NCI-H1436 treated with DMSO at 0.1 percent for 48 hours (cell line): ENCODE data around the gene GP5.

ENCODE experiments used
- DNase-seq: peaks from one replicate; lab custom pipeline; 2025; lab: John Stamatoyannopoulos, UW

The GP5 gene

DNA sequence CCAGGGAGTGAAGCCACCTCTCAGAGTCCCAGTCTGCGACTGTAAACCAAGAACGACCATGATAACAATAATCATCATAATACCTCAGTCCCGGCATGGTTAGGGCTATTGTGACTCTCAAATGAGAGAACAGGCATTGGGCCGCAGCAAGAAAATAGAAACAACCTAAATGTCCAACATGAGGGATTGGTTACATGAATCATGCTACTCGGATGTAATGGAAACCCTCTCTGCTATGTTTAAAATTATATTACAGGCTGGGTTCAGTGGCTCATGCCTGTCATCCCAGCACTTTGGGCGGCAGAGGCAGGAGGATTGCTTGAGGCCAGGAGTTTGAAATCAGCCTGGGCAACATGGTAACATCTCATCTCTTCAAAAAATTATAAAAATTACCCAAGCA, 50.7 kb downstream of the GP5 start:
- DNase-seq, result no peak

DNA sequence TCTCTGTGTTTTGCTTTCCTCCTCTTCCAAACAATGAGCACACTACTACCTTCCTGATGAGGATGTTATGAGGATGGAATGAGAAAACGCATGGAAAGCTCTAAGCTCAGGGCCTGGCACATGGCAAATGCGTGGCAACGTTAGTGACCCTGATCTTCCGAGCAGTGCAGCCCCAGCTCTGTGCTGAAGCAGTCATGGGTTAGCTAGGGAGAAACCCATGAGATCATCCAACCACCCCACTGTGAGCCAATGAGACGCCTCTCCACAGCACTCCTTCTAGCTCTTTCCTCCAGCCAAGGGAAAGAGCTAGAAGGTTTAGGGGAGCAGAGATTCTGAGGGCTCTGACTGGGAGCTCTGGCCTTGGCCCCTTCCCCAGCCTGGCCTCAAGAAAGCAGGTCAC, 52.4 kb downstream of the GP5 start:
- DNase-seq, result no peak

DNA sequence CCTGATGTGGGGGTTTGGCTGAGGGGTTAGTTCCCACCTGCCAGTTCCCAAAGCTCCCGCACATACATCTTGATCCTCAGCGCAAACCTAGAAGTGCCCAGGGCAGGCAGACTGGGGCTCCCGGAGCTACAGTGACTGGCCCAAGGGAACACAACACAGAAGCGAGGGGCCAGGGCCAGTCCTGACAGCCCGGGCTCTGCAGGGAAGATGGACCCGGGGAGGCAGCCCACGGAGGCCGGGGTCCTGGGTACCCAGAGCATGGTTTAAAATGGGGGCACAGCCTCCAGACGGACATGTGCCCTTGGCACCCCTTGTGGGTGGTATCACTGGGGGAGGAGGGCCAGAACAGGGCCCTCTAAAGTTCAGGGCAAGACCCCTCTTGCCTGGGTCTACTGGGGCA, 53.0 kb downstream of the GP5 start:
- DNase-seq, result no peak
